GM21367 (cell line): ENCODE results near the gene CMTR1.
A peak's percentile ranks its signal among the peaks of the same experiment; 100 is the strongest.
"Not testable (repeated sequence)": the region's sequence is repeated elsewhere in the genome, so short reads cannot be mapped to it uniquely, and the experiment has no call there.

Experiments used
- ATAC-seq: cut with Tn5 transposase; IDR thresholded peaks from one replicate; pipeline ENCODE4 v1.9.1; 2021; ENCODE audit not compliant: unreplicated experiment

Gene CMTR1

DNA sequence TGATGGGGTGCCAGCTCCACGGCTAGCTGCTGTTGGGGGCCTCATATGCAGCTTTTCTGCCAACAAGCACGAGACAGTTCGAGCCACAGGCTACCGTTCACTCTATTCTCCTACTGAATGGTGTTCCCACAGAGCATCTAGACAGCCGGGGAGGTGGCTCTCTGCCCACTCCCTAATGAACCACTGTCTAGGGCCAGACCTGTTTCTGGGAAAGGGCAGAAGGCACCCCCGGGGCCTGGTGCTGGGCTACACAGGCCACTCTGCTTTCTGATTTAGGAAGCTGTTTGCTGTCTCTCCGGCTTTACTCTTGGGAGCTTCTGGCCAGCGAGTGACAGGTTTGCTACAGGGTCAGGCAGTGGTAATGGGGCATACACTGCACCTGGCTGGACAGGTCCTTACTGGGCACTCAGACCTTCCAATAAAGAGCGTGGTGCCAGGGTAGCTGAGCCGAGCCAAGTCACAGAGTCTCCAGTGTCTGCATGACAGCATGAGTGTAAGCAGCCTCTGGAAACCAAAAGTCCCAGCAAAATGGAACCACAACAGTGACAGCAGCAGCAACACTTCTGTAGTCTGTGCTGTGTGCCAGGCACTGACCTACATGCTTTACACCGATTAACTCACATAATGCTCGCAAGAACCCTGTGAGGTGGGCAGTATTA is 58.3 kb downstream of the CMTR1 start:
- ATAC-seq, result no peak

DNA sequence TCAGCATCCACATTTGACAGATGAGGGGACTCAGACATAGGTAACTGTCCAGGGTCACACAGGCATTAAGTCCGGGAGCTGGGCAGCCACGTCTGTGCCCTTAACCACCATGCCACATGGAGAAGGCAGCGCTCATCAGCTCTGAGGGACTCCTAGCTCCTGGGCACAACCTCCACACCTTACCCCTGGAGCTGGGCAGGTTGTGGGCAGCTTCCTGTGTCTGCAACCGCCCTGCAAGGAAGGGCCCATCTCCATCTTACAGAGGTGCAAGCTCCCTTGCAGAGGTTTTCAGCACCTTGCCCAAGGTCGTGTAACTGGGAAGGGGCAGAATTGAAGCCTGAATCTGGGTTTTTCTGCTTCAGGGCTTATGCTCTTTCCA is 58.8 kb downstream of the CMTR1 start:
- ATAC-seq, result no peak

DNA sequence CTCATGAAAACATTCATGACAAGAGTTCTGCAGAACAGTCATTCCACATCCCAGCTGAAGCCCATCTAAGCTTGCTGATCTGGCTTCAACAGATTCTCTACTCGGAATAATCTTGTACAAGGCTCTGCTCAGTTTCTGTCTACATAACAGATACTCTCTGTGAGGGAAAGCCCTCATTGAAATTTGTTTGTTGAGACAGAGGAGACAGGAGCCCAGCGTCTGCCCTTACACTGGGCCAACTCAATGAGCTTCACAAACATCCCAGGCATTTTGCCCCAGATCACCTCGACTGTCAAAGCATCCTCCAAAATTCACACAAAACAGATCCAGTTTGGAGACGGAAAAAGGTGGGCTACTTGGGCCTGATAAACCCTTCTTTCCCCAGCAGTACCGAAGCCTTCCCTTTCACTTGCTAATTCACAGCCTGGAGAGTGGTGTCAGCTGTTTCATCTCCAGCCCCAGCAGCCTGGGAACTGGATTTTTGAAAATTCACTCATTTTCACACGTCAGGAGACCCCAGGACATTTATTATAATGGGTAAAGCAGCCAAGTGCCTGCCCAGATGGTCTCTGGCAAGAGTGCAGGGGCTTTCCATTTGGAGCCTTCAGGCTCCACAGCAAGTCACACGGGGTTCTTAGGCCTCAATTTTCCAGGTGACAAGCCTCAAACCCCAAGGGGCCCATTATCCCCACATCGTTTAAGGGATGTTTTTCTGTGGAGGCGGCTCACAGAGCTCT is 59.4 kb downstream of the CMTR1 start:
- ATAC-seq, result no peak

GRCh38 chr6:37492991-37493660 is 60.1 kb downstream of the CMTR1 start:
- no peak for ATAC-seq

DNA sequence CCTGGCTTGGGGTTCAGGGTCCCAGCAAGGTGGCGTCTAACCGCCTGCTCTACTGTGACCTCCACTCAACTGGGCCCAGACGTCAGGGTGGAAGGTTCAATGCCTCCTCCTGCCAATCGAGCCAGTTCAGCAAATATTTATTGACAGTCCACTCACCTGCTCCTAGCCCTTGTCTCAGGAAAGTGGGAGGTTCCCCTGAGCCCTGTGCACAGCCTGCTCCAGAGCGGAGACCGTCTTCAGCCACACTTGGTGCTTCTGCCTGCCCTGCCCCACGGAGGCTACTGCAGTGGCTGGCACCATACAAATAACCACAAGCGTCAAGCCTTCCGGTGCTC is 60.6 kb downstream of the CMTR1 start:
- ATAC-seq, result no peak

DNA sequence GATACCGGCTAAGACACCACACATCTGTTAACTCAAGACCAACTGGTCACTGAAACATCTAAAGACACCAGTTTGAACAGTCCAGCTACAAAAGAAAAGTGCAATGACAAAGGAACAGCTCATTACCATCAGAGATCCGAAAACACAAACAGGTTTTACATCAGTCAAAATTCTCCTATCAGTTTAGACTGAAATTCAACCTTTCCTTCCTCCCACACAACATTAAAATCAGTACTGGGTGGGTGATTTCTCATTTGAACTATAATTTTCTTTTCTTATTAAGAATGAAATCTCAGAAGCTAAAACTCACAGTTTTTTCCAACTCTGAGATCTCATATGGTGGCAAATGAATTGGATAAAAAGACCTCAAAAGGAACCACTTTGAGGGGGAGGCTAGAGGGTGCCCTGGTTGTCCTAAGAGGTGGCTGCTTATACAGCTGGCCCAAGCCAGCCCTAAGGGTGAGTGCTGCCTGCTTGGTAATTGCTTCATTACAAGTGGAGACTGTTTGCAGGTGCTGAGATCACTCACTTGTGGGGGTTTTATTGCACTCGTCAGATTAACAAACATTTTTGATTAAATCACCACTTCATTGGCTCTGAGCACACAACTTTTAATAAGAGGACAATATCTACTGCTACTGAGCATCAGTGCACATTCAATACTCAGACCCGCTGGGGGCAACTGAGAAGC is 62.4 kb downstream of the CMTR1 start:
- no peak for ATAC-seq

DNA sequence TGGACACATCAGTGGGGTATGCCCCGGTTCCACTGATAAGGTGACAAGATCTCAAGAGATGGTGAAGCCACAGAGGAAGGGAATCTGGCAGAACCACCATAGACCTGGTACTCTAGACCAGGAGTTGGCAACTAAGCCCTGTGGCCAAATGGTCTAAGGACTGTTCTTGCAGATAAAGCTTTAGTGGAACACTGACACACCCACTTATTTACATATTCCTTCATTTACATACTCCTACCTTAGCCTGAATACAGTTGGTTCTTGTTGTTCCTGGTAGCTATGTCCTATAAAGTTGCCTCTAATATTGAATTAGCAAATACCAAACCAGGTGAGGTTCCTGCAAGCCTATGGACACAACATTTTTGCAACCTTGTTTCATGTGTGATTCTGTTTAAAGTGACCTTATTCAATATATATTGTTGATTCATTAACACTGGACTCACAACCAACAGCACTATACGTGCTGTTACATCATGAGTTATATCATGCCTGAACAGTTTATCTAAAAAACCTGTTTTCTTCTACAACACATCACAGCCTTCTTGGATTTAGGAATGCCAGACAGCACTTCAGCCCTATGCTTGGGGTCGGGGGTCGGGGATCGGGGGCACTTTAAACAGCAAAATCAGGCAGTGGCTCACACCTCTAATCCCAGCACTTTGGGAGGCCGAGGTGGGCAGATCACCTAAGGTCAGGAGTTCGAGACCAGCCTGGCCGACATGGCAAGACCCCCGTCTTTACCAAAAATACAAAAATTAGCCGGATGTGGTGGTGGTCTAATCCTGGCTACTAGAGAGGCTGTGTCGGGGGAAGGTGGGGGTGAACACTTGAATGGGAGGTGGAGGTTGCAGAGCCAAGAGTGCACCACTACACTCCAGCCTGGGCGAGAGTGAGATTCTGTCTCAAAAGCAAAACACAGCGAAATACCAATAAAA is 64.2 kb downstream of the CMTR1 start:
- no peak for ATAC-seq

DNA sequence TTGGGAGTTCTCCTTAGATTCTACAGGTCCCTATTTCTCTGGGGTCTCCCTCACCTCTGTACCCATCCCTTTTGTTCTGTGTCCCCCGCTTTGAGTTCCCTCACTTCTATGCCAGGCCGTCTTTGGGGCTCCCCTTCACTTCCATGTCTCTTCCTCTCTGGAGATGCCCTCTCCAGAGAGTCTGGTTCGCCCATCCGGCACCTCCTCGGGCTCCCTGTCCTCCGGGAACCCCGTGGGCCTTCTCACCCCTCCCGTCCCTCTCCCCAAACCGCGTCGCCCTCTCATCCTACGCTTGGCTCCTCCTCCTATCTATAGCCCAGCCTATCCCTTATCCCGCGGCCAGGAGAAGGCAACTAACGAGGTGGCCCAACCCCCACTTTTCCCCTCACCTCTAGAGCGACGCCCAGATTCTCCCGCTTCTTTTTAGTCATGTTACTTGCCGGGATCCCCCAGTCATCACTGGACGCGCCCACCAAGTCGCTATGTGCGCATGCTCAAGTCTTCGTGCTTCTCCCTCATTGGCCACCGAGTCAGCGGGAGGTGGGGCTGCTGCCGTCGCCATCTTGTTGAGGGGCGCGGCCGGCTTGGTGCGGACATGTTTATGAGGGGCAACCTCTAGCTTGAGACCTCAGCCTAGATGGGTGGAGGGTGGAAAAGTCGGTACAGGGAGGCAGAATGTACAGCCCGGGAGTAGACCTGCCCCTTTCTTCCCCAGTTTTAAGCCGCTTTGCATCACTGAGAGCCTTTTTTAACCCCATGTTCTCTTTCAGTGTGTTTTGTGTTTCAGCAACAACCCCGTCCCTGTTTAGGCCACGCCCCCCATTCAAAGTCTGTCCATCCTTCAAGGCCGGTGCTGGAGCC is 66.6 kb downstream of the CMTR1 start, which contains the start of gene CCDC167:
CCDC167 (minus strand) TSS at position 461 of the 861 bp plus-strand sequence; CDS start at position 431, 30 bp downstream.
- ATAC-seq, result peak; percentile 78

- ATAC-seq, result no peak
Measured at GRCh38 chr6:37500294-37500608, 67.2 kb downstream of the CMTR1 start.

GRCh38 chr6:37500904-37501303 is 67.9 kb downstream of the CMTR1 start:
- not testable (repeated sequence) for ATAC-seq

GRCh38 chr6:37501632-37502491 is 68.8 kb downstream of the CMTR1 start:
- ATAC-seq, result no peak

DNA sequence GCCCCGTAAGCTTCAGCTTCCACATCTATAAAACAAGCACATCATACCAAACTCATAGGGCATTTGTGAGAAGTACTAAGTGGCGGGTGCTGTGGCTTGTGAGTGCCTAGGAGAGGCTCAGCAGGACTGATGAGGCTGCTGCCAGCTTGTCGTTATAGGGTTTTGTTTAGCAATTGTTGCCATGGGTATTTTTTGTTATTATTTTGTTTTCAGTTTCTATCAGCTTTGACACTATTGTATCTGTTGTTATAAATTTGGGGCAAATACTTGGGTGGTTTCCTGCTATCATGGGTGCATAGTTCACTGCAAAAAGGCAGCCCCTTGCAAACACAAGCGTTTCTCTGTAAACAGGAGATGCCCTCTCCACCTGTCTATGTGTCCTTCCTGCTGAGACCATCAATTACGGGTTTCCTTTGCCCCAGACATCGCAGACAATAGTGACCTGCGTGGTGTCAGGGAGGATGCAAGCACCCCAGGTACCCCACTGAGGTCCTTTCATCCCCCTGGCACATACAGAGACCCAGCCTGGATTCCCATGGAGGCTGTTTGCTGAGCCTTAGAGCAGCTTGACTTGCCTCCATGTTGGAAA is 69.8 kb downstream of the CMTR1 start:
- no peak for ATAC-seq

DNA sequence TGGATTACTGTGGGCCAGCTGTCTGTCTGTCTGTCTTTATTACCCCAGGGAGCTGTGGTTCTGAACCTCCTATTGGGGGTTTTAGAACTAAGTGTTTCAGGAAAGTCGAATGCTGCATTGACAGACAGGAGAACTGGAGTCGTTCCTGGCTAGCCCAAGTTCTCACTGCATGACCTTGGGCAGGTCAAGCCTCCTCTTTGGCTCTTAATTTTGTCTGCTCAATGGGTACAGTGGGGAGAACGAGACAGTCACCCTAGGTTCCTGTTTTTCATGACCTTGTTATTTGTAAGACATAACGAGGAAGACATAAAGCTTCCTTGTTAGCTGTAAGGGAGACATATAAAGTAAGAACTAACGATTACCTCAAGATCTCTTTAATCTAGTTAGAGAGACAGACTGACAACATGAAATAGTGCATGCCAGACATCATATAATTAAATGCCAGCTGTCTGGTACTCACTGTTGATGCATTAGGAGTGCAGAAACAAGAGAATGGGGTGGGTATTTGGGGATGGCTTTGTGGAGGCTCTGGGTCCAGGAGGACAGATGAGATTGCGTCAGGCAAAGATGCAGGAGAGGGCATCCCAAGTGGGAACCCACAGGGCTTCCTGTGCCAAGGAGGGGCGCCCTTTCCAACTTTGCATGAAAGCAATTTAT is 70.4 kb downstream of the CMTR1 start:
- no peak for ATAC-seq

GRCh38 chr6:37504024-37504423 is 71.0 kb downstream of the CMTR1 start:
- no peak for ATAC-seq

DNA sequence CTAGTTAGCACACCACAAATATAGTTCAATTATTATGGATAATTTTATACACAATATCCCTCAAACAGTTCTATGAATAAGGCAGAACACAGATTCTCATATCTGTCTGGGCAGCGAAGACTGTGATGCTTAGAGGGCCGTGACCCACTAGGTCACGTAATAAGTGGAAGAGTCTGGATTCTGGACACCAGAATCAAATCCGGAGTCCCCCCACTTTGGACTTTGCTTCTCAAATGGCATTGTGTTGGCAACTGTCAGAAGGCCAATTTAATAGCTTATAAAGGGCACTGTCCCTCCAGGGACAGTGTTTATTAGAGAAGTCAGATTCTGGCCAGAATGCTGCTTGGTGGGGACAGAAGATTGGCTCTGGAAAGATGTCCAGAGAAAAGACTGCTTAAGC is 73.5 kb downstream of the CMTR1 start:
- no peak for ATAC-seq

- no peak for ATAC-seq
Measured at GRCh38 chr6:37507077-37507476, 74.1 kb downstream of the CMTR1 start.

DNA sequence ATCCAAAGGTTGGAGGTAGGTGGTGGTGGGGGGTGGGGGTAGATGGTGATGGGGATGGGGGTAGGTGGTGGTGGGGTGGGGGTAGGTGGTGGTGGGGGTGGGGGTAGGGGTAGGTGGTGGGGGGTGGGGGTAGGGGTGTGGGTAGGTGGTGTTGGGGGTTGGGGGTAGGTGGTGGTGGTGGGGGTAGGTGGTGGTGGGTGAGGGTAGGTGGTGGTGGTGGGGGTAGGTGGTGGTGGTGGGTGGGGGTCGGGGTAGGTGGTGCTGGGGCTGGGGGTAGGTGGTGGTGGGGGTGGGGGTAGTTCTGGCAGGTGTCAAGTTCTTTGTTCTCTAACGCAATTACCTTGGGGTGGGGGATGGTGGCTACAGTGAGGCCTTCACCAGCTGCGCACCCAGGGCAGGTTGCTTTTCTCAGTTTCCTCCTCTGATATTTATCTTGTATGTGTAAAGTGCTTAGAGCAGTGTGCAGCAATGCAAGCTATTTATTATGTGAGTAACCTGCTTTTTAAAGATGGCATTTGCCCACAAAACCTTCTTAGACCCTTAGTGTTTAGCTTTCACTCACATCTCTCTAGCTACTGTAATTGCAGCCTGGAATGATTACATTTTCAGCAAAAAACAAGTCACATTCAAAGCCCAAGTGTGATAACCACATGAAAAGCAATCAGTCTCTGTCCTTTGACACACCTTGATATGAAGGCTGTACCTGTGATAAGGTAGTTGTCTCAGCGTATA is 74.8 kb downstream of the CMTR1 start:
- no peak for ATAC-seq
